ENCODE measurements around the gene IL1F10.

IL1F10 gene

DNA sequence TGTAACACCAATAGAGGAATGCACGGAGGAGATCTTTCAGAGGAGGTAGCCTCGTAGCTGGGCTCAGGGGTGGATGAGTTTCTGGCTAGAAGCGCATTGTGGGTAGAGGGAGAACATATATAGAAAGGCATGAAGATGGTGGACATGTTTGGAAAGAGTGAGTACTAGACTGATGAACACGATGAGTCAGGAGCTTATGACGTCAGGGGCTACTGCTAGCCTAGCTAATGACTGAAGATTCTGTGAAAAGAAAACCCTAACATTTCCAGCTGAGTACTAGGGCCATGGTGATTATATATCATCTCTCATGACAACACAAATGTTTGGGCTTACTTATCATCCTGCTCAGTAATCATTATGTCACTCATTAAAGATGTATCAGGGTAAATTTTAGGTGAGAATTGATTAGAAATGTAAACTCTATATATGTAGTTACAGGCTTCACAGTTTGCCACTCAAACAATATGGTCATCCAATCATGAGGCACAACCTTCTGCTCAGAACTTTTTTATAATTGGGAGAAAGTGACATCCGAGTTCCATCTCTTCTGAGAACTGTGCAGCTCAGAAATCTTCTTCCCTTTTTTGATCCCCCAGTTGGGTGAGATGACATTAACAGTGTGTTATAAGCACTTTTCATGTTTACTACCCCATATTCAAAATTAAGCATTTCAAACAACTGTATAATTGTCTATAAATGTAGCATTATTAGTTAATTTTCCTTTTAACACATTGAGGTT lies 37.4 kb downstream of the IL1F10 start:
- no peak overlapping the region for H3K27ac ChIP-seq
- H3K27me3 ChIP-seq = no peaks in the 10 kb centered on the region
- H3K36me3 ChIP-seq = no peaks in the 10 kb centered on the region
- no peaks in the 10 kb centered on the region for H3K4me1 ChIP-seq (ENCODE audit: control insufficient read depth in 1 of 2, insufficient read depth in 1 of 2, low read depth in 1 of 2, low read length in 1 of 2)
- TF ChIP-seq, protein P1, sequence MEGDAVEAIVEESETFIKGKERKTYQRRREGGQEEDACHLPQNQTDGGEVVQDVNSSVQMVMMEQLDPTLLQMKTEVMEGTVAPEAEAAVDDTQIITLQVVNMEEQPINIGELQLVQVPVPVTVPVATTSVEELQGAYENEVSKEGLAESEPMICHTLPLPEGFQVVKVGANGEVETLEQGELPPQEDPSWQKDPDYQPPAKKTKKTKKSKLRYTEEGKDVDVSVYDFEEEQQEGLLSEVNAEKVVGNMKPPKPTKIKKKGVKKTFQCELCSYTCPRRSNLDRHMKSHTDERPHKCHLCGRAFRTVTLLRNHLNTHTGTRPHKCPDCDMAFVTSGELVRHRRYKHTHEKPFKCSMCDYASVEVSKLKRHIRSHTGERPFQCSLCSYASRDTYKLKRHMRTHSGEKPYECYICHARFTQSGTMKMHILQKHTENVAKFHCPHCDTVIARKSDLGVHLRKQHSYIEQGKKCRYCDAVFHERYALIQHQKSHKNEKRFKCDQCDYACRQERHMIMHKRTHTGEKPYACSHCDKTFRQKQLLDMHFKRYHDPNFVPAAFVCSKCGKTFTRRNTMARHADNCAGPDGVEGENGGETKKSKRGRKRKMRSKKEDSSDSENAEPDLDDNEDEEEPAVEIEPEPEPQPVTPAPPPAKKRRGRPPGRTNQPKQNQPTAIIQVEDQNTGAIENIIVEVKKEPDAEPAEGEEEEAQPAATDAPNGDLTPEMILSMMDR (IDR thresholded peaks at IDR 0.05) = no peak
- H3K9me3 ChIP-seq = no peaks in the 10 kb centered on the region
- H3K4me3 ChIP-seq (ENCODE audit: low read depth in 1 of 2, low read length in 1 of 2) = no peak overlapping the region

DNA sequence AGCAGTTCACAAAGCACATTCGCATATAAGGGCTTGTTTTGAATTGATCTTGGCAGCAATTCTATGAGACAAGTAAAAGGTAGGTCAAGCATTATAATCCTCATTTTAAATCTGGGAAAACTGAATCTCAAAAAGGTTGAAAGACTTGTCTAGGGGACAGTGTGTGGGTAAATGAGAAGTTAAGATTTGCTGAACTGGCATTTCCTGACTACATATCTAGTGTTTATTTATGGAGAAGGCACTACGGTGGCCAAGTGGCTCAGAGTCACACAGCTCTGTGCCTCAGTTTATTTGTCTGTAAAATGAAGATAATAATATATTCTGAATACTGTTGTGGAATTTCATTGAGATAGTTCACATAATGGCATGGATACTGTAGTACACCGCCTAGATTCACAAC lies 43.4 kb downstream of the IL1F10 start:
- Histone ChIP-seq H3K27ac (peak overlapping the region; percentile 88), H3K36me3 (no peaks in the 10 kb centered on the region), H3K4me3 (ENCODE audit: low read depth in 1 of 2, low read length in 1 of 2) (peak overlapping the region; percentile 12 to 41), H3K9me3 (no peaks in the 10 kb centered on the region), H3K27me3 (no peaks in the 10 kb centered on the region), H3K4me1 (ENCODE audit: control insufficient read depth in 1 of 2, insufficient read depth in 1 of 2, low read depth in 1 of 2, low read length in 1 of 2) (peaks cover 54 to 56% of the 10 kb centered on the region in 2 experiments)
- TF ChIP-seq, protein P1 (IDR thresholded peaks at IDR 0.05) = no peak

DNA sequence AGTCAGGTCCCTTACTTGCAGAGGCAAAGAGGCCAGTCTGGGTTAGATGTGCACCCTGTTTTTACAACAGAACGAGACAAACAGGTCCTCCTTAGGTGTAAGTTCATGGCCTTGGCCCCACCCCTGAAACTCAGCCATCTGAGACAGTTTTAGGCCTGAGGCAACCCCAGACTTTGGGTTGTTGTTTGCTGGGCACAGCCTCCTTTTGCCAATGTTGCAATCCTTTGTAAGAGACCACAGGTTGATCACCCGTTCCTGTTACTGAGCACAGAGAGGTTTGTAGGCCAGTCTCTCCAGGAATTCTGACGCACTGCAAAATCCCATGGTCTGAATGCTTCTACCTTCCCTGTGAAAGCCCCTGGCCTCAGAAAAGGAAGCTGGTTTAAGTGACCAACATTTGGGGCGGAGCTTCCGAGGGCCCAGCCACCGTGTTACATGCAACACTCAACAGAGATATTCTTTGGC lies 44.1 kb downstream of the IL1F10 start:
- H3K36me3 ChIP-seq = no peaks in the 10 kb centered on the region
- peaks cover 61 to 63% of the 10 kb centered on the region in 2 experiments for H3K4me1 ChIP-seq (ENCODE audit: control insufficient read depth in 1 of 2, insufficient read depth in 1 of 2, low read depth in 1 of 2, low read length in 1 of 2)
- TF ChIP-seq, protein P1 (IDR thresholded peaks at IDR 0.05) = no peak
- H3K4me3 ChIP-seq (ENCODE audit: low read depth in 1 of 2, low read length in 1 of 2) = peak overlapping the region; percentile 12 to 41
- no peaks in the 10 kb centered on the region for H3K27me3 ChIP-seq
- no peaks in the 10 kb centered on the region for H3K9me3 ChIP-seq
- H3K27ac ChIP-seq = peak overlapping the region; percentile 88

DNA sequence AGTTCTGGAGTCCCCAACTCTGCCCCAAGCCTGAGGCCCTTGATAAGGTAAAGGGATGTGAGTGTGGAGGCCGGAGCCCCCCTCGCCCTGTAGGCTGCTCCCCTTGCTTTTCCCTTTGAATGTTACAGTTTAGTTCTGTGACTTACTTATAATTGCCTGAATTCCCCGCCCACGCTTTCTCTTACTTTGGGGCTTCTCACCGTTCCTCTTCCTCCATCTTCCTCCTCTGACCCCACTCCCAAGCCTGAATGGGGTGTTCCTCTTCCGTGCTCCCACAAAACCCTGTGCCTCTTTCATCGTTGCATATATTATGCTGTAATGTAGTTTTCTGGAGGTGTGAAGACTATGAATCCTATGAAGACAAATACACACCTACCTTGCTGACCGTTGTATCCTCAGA lies 44.7 kb downstream of the IL1F10 start:
- TF ChIP-seq, protein P1 (IDR thresholded peaks at IDR 0.05) = no peak
- Histone ChIP-seq H3K27me3 (no peaks in the 10 kb centered on the region), H3K4me1 (ENCODE audit: control insufficient read depth in 1 of 2, insufficient read depth in 1 of 2, low read depth in 1 of 2, low read length in 1 of 2) (peaks cover 67 to 69% of the 10 kb centered on the region in 2 experiments), H3K27ac (peak overlapping the region; percentile 88), H3K4me3 (ENCODE audit: low read depth in 1 of 2, low read length in 1 of 2) (peak overlapping the region; percentile 1 to 41), H3K36me3 (no peaks in the 10 kb centered on the region), H3K9me3 (no peaks in the 10 kb centered on the region)

DNA sequence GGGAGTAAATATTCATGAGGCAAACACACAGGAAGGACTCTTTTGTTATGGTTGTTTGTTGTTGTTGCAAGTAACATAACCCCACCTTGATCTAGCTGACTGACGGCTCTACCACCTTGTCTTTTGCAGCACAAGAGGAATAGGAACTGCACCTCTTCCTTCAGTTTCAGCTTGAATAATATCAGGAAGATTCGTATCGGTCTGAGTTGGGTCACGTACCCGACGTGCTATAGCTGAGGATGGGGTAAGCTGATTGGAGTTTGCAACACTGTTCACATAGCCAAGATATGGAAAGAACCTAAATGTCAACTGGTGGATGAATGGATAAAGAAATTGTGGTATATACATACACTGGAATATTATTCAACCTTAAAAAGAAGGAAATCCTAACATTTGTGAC lies 45.1 kb downstream of the IL1F10 start:
- H3K4me3 ChIP-seq (ENCODE audit: low read depth in 1 of 2, low read length in 1 of 2) = peak overlapping the region; percentile 1 to 41
- H3K27ac ChIP-seq = peak overlapping the region; percentile 88
- TF ChIP-seq, protein P1 (IDR thresholded peaks at IDR 0.05) = no peak
- H3K36me3 ChIP-seq = no peaks in the 10 kb centered on the region
- H3K4me1 ChIP-seq (ENCODE audit: control insufficient read depth in 1 of 2, insufficient read depth in 1 of 2, low read depth in 1 of 2, low read length in 1 of 2) = peaks cover 71 to 73% of the 10 kb centered on the region in 2 experiments
- no peaks in the 10 kb centered on the region for H3K27me3 ChIP-seq
- H3K9me3 ChIP-seq = no peaks in the 10 kb centered on the region

All from neutrophil (primary cell).